Muscle of arm (tissue), 12 donors: ENCODE data around the gene HDAC9. TPM values are rescaled to one million over a fixed set of nuclear protein-coding genes. Genes with fewer than 3 reads are reported as not detected.

ENCODE experiments used
- DNase-seq: peaks from one replicate; pipeline ENCODE4 v3.0.0-alpha.2; 2013
- polyA plus RNA-seq, 12 donors: library from polyadenylated mRNA; unstranded; fragments of 120-200 nt; gene quantifications; one replicate each; pipeline ENCODE4 v1.2.1, GENCODE V29; 2013; ENCODE audit not compliant: insufficient read length in 12 of 12

Gene HDAC9
- polyA plus RNA-seq, 12 donors, result 17.3 to 30.0 (median 20.0) TPM; not detected in 1

DNA sequence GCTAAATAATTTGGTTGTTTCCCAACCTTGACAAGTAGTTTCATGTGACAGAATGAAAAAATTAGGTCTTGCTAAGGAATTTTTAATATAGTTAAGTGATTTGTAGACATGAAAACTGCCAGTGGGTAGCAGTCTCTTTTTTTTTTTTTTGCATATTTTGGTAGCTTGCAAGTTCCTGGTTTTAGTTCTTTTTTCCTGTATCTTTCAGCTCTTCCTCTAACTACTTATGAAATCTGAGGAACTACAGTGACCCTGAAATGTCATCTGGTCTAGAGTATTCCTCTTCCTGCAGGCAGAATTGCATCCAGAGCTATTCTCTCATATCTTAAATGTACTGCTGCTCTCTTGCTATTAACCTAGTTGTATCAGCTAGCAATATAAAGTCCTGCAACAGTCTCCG, 160.4 kb downstream of the HDAC9 start:
- DNase-seq, result no peak

- no peak for DNase-seq
Measured at GRCh38 chr7:18656362-18656761, 160.8 kb downstream of the HDAC9 start.

GRCh38 chr7:18659746-18660145, 164.2 kb downstream of the HDAC9 start:
- DNase-seq, result no peak

- DNase-seq, result no peak
Measured at GRCh38 chr7:18663321-18663720, 167.8 kb downstream of the HDAC9 start.

GRCh38 chr7:18666107-18666728, 170.7 kb downstream of the HDAC9 start:
- DNase-seq, result peak; percentile 71

GRCh38 chr7:18667466-18667865, 171.9 kb downstream of the HDAC9 start:
- DNase-seq, result no peak

GRCh38 chr7:18671176-18671575, 175.6 kb downstream of the HDAC9 start:
- no peak for DNase-seq

DNA sequence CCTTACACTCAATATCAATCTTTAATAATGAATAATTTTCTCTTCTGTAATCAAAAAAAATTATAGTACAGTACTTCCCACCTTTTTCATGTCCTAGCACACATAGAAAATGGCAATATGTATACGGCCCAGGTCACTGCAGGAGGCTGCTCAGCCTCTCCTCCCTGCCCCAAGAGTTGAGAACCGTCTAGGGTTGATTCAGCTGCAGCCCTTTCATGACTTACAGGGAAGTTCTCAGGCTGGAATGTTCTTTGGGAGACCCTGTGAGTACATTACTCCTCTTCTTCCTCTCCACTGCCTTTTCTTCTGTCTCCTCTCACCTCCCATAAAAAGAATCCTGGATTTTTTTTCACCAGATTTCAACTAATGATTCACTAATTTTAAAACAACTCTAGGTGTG, 180.0 kb downstream of the HDAC9 start:
- no peak for DNase-seq

DNA sequence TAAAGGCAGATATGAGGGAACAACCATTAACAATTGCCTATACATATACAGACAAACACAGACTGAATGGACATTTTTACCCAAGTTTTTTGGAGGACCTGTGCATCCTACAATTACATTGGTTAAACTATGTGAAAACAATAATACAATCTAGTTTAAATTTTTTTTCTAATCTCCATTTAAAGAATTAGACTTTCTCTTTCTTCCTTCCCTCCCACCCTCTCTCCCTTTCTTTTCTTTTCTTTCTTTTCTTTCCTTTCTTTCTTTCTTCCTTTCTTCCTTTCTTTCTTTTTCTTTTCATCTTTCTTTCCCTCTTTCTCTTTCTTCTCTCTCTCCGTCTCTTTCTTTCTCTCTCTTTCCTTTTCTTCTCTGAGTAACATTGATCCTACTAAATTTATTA, 183.7 kb downstream of the HDAC9 start:
- no peak for DNase-seq

- no peak for DNase-seq
Measured at GRCh38 chr7:18680576-18680975, 185.0 kb downstream of the HDAC9 start.

- no peak for DNase-seq
Measured at GRCh38 chr7:18684916-18685315, 189.4 kb downstream of the HDAC9 start.

DNA sequence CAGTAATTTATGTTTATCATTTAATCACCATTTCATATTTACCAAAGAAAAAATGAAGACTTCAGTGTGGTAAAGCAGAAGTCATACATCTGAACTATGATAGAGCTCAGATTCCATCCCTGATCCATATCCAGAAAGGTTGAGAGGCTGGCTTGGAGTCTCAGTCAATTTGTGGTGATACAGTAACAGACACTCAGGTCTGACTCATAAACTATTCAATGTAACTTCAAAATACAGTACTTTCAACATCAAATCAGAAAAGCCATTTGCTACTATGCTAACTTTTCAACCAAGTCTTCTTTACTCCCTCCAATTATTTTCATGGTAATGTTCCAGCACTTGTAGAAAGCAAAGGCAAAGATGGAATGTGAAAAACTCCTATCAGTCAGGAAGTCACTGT, 190.4 kb downstream of the HDAC9 start:
- DNase-seq, result no peak

- no peak for DNase-seq
Measured at GRCh38 chr7:18689551-18689950, 194.0 kb downstream of the HDAC9 start.

GRCh38 chr7:18693406-18693805, 197.9 kb downstream of the HDAC9 start:
- DNase-seq, result peak; percentile 52

- no peak for DNase-seq
Measured at GRCh38 chr7:18693816-18694215, 198.3 kb downstream of the HDAC9 start.

DNA sequence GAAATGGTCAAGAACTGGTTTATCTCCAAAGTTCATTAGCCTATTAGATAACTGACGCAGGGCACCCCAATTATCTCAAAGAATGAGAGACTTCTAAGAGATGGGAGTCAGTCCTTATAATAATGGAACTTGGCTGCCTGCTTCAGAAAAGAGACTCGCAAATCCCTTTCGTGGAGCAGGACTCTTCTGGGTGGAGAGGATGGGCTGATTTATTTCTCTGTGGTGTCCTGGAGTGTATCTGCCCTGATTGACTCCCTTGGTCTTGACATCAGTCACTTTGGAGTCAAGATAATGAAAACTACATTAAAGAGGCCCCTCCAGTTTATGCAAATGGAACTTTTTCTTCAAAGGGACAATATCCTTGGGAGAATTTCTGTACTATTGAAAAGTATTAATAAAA, 198.9 kb downstream of the HDAC9 start:
- DNase-seq, result no peak

GRCh38 chr7:18694911-18695310, 199.4 kb downstream of the HDAC9 start:
- DNase-seq, result no peak

GRCh38 chr7:18698258-18698734, 202.7 kb downstream of the HDAC9 start:
- no peak for DNase-seq

DNA sequence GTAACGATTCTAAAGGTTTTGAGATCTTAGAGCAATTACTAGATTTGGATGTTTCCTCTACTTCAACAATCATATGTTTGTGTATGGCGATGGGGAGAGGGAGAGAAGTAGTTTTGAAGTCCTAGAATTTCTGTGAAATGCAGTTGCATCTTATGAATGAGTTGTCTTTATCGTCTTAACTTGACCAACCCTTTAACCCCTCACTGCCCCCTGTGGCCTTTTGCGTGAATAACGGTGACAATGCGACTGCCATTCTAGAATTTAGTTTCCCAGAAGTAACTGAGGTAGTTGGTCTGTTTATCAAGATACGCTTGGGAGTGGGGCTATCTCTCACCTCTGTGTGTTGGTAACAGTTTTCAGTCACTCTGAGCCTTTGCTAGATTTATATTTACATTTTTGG, 204.6 kb downstream of the HDAC9 start:
- no peak for DNase-seq

DNA sequence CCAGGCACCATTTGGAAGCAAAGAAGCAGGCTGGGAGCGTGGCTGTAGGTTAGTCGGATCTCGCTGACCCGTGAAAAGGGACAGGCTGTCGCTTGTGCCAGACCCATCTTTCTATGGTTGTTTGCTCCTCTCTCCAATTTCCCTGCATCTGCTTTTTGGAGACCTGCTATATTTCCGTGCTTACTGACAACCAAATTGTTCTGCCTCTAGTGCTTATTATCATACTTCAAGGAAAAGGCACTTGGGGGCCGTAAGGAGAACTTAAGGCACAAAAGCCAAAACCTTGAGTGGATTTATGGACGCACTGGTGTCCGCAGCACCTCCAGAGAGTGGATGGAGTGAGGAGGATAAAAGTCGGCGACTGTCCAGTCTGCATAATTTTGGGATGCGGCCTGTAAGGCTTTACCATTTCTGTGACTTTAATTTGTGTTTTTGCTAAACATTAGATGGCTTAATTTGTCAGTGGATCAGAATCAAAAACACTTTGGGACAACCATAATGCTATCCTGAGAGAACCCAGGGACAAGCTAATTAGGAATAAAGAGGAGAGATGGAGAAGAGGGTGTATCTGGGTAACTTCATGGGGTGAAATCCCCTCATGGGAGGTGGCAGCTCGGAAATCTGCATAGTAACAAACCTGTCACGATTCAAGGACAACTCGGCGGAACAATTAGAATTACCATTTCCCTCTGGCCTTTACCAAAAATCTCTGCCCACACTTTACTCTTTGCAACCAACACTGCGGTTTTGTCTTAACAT, 206.7 kb downstream of the HDAC9 start:
- DNase-seq, result no peak

DNA sequence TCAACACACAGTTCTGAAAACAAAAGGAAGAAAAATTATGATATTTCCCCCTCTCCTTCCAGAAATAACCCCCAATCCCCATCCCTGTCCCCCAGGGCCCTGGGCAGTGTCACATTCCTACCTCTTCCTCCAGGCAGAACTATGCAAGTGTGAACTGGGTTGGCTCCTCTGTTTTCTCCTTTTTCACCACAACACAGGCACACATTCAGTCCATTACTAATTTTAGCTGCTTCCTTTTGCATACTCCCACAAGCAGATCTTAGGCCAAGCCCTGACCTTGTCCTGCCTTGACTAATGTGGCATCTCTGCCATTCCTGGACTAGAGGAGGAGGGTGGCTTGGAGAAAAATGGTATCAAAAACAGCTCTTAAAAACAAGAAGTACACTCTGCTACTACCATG, 208.1 kb downstream of the HDAC9 start:
- DNase-seq, result no peak

DNA sequence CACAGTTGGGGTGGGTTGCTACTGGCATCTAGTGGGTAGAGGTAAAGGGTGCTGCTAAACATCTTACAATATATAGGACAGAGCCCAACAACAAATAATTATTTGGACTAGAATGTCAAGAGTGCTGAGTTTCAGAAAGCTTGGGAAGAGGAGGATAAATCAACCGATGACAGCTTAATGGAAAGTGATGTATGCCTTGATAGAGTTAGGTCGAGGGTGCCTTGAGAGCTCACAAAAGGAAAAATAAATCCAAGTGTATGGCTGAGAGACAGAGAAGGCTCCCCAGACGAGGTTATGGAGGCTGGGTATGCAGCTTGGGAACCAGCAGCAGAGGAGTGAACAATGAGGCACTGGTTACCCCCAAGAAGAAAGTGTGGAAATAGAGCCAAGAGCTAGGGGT, 211.1 kb downstream of the HDAC9 start:
- no peak for DNase-seq

DNA sequence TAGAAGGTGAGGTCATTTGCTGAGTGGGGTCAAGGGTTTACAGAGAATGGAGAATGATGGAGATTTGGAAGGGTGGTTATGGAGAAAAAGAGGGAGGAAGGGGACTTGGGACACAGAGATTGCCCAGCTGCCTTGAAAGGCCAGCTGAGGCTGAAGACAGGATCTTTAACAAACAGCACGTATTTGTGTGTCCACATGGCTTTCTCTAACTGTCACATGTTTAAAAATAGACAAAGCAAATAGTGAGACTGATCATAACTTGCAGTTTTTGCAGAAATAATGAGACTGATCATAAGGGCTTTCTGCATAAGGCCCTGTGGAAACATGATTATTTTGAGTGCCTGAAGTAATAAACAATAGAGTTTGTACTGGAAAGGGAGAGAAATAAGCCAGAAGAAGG, 212.7 kb downstream of the HDAC9 start:
- DNase-seq, result no peak

- DNase-seq, result no peak
Measured at GRCh38 chr7:18715988-18716387, 220.4 kb downstream of the HDAC9 start.
